ENCODE data around the gene UAP1. TPM values are rescaled to one million over a fixed set of nuclear protein-coding genes. Genes with fewer than 3 reads are reported as not detected.

Gene UAP1
- total RNA-seq, 1 experiment from 2014 or later, result 479 TPM

DNA sequence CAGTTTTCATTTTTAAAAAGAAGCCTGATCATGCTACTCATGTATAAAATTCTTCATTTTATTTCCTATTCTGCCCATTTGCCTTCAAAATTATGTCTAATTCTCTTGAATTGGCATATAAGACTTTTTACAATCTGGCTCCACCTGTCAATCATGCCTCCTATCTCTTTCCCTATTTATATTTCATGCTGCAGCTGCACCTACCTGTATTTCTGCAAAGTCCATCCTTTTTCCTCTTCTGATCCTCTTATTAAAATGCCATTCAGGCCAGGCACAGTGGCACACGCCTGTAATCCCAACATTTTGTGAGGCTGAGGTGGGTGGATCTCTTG, 30.6 kb upstream of the UAP1 start:
- BruUV-seq (replicated peaks), result no TSS peak
- H3K27me3 Mint-ChIP-seq (ENCODE audit: insufficient read depth, unreplicated experiment), result no peaks in the 10 kb centered on the region
- no peak for DNase-seq (ENCODE audit: unreplicated experiment)
- peak overlapping the region; percentile 7 for H3K27ac Mint-ChIP-seq (ENCODE audit: low read depth, unreplicated experiment)
- peaks cover 31% of the 10 kb centered on the region for H3K36me3 Mint-ChIP-seq (ENCODE audit: insufficient read depth, unreplicated experiment)
- H3K4me3 Mint-ChIP-seq (ENCODE audit: unreplicated experiment), result no peak overlapping the region
- ChIA-PET CTCF (interaction anchor here (0.6 to 1.2 kb wide), 5 partner anchors 11 to 299 kb away, joined by 3 to 4 read pairs (median 3); no protein-coding TSS in a partner anchor), POLR2A (interaction anchor here (0.5 to 1.7 kb wide), 3 partner anchors 29 to 572 kb away, joined by 3 to 6 read pairs (median 5); no protein-coding TSS in a partner anchor)
- no peaks in the 10 kb centered on the region for H3K4me1 Mint-ChIP-seq (ENCODE audit: insufficient read depth, unreplicated experiment)
- H3K9me3 Mint-ChIP-seq (ENCODE audit: unreplicated experiment), result no peaks in the 10 kb centered on the region
- TF ChIP-seq, protein P1, sequence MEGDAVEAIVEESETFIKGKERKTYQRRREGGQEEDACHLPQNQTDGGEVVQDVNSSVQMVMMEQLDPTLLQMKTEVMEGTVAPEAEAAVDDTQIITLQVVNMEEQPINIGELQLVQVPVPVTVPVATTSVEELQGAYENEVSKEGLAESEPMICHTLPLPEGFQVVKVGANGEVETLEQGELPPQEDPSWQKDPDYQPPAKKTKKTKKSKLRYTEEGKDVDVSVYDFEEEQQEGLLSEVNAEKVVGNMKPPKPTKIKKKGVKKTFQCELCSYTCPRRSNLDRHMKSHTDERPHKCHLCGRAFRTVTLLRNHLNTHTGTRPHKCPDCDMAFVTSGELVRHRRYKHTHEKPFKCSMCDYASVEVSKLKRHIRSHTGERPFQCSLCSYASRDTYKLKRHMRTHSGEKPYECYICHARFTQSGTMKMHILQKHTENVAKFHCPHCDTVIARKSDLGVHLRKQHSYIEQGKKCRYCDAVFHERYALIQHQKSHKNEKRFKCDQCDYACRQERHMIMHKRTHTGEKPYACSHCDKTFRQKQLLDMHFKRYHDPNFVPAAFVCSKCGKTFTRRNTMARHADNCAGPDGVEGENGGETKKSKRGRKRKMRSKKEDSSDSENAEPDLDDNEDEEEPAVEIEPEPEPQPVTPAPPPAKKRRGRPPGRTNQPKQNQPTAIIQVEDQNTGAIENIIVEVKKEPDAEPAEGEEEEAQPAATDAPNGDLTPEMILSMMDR (IDR thresholded peaks at IDR 0.05; ENCODE audit: unreplicated experiment), result no peak
- intact Hi-C loops (cut with micrococcal nuclease), result no loop called here

DNA sequence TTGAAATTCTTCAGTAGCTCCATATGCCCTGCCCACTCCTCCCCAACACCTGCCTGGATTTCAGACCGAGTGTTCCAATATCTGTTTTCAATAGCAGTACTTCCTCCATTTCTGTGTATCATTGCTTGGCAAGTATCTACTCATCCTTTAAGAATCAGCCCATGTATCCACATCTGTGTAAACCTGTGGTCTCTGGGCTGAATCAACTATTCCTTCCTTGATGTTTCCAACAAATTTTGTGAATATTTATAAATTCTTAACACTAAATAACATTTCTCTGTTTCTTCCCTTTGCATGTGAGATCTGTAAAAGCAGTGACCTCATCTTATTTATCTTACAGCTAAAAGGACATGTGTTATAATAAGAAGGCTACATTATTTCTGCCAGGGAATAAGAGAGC, 26.0 kb upstream of the UAP1 start:
- no TSS peak for BruUV-seq (replicated peaks)
- POLR2A ChIA-PET, result interaction anchor here (0.9 to 5.8 kb wide), 3 partner anchors 12 to 25 kb away, joined by 3 to 40 read pairs (median 38); partner anchors contain the start of gene UAP1
- Mint-ChIP-seq H3K27me3 (ENCODE audit: insufficient read depth, unreplicated experiment) (no peaks in the 10 kb centered on the region), H3K4me1 (ENCODE audit: insufficient read depth, unreplicated experiment) (peaks cover 20% of the 10 kb centered on the region), H3K36me3 (ENCODE audit: insufficient read depth, unreplicated experiment) (peaks cover 15% of the 10 kb centered on the region), H3K4me3 (ENCODE audit: unreplicated experiment) (no peak overlapping the region), H3K27ac (ENCODE audit: low read depth, unreplicated experiment) (no peak overlapping the region), H3K9me3 (ENCODE audit: unreplicated experiment) (no peaks in the 10 kb centered on the region)
- intact Hi-C loops (cut with micrococcal nuclease), result no loop called here
- TF ChIP-seq, protein P1 (IDR thresholded peaks at IDR 0.05; ENCODE audit: unreplicated experiment), result no peak
- CTCF ChIA-PET, result interaction anchor here (0.6 kb wide), 3 partner anchors 39 to 196 kb away, joined by 3 to 4 read pairs (median 4); no protein-coding TSS in a partner anchor
- DNase-seq (ENCODE audit: unreplicated experiment), result no peak

DNA sequence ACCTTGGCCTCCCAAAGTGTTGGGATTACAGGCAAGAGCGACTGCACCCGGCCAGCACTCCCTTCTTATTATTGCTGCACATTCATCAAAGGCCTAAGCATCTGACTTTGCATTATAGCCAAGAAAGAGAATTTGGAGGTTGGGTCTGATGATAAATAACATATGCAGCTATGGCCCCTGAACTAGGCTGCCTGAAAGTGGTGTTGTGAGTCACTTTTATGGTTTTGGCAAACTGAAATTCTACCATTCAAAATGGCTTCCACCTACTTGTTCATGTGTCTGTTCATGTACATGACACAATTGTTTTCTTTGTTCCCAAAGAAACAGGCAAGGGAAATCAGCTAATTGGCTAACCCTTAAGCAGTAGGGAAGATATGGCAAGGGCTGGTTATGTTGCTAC, 25.0 kb upstream of the UAP1 start:
- CTCF ChIA-PET, result interaction anchor here (1.3 to 2.5 kb wide), 3 partner anchors 8 to 77 kb away, joined by 3 to 10 read pairs (median 8); no protein-coding TSS in a partner anchor

DNA sequence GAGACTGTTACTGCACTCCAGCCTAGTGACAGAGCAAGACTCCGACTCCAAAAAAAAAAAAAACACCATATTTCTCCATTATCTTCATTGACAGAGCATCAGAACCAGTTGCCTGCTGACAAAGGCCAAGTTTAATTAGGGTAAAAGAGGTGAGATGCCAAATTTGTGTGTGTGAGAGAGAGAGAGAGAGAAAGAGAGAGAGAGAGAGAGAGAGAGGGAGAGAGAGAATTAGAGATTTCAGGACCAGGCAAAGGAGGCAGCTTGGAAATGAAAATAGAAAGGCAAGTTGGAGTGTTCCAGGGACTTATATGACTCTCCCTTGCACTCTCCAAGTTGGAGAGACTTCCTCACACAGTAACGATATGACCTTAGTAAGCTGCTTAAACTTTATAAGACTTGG, 24.3 kb upstream of the UAP1 start:
- TF ChIP-seq, protein P1 (IDR thresholded peaks at IDR 0.05; ENCODE audit: unreplicated experiment), result no peak
- POLR2A ChIA-PET, result interaction anchor here (1.1 to 5.8 kb wide), 9 partner anchors 9 to 39 kb away, joined by 3 to 40 read pairs (median 7); partner anchors contain the start of gene UAP1
- no peaks in the 10 kb centered on the region for H3K27me3 Mint-ChIP-seq (ENCODE audit: insufficient read depth, unreplicated experiment)
- DNase-seq (ENCODE audit: unreplicated experiment), result no peak
- BruUV-seq (replicated peaks), result no TSS peak
- intact Hi-C loops (cut with micrococcal nuclease), result no loop called here
- H3K36me3 Mint-ChIP-seq (ENCODE audit: insufficient read depth, unreplicated experiment), result no peaks in the 10 kb centered on the region
- CTCF ChIA-PET, result interaction anchor here (1.3 to 2.5 kb wide), 3 partner anchors 9 to 76 kb away, joined by 3 to 10 read pairs (median 8); no protein-coding TSS in a partner anchor
- peaks cover 32% of the 10 kb centered on the region for H3K4me1 Mint-ChIP-seq (ENCODE audit: insufficient read depth, unreplicated experiment)
- no peak overlapping the region for H3K4me3 Mint-ChIP-seq (ENCODE audit: unreplicated experiment)
- peak overlapping the region; percentile 6 for H3K27ac Mint-ChIP-seq (ENCODE audit: low read depth, unreplicated experiment)
- H3K9me3 Mint-ChIP-seq (ENCODE audit: unreplicated experiment), result no peaks in the 10 kb centered on the region

More for the DNA sequence above, 25.0 kb upstream of the UAP1 start:
- intact Hi-C loops (cut with micrococcal nuclease), result no loop called here
- TF ChIP-seq, protein P1 (IDR thresholded peaks at IDR 0.05; ENCODE audit: unreplicated experiment), result no peak
- peak; percentile 30 for DNase-seq (ENCODE audit: unreplicated experiment)
- Mint-ChIP-seq H3K27ac (ENCODE audit: low read depth, unreplicated experiment) (no peak overlapping the region), H3K4me1 (ENCODE audit: insufficient read depth, unreplicated experiment) (peaks cover 25% of the 10 kb centered on the region), H3K36me3 (ENCODE audit: insufficient read depth, unreplicated experiment) (peaks cover 5% of the 10 kb centered on the region), H3K27me3 (ENCODE audit: insufficient read depth, unreplicated experiment) (no peaks in the 10 kb centered on the region), H3K9me3 (ENCODE audit: unreplicated experiment) (no peaks in the 10 kb centered on the region), H3K4me3 (ENCODE audit: unreplicated experiment) (no peak overlapping the region)
- BruUV-seq (replicated peaks), result no TSS peak
- POLR2A ChIA-PET, result interaction anchor here (0.6 to 5.8 kb wide), 5 partner anchors 8 to 24 kb away, joined by 3 to 40 read pairs (median 17); partner anchors contain the start of gene UAP1
